Measurements from ENCODE around the gene SPATA18. TPM values are rescaled to one million over a fixed set of nuclear protein-coding genes. Genes with fewer than 3 reads are reported as not detected.

SPATA18 gene
- total and polyA plus RNA-seq, 3 donors from 2014 or later, result 40.5 to 139 (median 127) TPM

DNA sequence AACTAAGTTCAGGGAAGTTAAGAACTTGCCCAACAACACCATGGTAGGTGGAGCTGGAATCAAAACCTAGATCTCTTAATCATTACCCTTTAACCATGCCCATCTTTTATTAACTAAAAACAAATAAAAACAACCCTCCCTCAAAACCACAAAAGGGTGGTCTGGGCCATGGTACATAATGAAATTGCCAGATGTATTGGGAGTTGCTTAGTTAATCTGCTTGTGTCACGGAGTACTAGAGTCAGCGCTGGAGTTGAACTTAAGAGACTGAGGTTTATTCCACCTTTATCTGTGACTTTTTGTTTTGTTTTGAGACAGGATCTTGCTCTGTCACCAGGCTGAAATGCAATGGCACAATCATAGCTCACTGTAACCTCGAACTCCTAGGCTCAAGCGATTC is 44.2 kb upstream of the SPATA18 start:
- intact Hi-C loops (cut with DNase I; ENCODE audit: low total_unique reads), result no loop called here
- Histone ChIP-seq H3K4me3 (no peak overlapping the region), H3K27ac (no peak overlapping the region), H3K9me3 (no peaks in the 10 kb centered on the region), H3K27me3 (no peaks in the 10 kb centered on the region), H3K4me1 (no peaks in the 10 kb centered on the region), H3K36me3 (ENCODE audit: low read depth, missing control alignments) (no peaks in the 10 kb centered on the region)
- DNase-seq, result no peak
- TF ChIP-seq, protein P1, sequence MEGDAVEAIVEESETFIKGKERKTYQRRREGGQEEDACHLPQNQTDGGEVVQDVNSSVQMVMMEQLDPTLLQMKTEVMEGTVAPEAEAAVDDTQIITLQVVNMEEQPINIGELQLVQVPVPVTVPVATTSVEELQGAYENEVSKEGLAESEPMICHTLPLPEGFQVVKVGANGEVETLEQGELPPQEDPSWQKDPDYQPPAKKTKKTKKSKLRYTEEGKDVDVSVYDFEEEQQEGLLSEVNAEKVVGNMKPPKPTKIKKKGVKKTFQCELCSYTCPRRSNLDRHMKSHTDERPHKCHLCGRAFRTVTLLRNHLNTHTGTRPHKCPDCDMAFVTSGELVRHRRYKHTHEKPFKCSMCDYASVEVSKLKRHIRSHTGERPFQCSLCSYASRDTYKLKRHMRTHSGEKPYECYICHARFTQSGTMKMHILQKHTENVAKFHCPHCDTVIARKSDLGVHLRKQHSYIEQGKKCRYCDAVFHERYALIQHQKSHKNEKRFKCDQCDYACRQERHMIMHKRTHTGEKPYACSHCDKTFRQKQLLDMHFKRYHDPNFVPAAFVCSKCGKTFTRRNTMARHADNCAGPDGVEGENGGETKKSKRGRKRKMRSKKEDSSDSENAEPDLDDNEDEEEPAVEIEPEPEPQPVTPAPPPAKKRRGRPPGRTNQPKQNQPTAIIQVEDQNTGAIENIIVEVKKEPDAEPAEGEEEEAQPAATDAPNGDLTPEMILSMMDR (IDR thresholded peaks at IDR 0.05), result no peak
- TF ChIP-seq POLR2A (IDR thresholded peaks at IDR 0.05), result no peak
- 97 to 100% methylated on average over 4 of the region's 4 CpGs for WGBS, 2 donors

DNA sequence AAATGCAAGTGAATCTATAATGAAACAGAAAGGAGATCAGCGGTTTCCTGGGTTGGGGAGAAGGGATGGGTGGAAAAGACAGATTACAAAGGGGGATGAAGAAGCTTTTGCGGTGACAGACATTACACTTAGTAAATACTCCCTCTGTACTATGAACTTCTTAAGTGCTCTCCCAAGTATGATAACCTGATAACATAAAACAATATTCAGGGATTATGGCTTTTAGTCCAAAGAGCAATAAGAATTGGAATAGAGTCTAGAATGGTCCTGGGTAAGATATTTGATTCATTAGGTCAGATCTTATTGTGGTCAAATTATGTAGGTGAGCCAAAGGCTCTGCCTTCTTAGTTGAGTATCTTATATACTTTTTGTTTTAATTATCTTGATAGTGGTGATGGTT is 40.1 kb upstream of the SPATA18 start:
- H3K27me3 ChIP-seq, result no peaks in the 10 kb centered on the region
- H3K4me1 ChIP-seq, result no peaks in the 10 kb centered on the region
- DNase-seq, result no peak
- intact Hi-C loops (cut with DNase I; ENCODE audit: low total_unique reads), result no loop called here
- no peaks in the 10 kb centered on the region for H3K9me3 ChIP-seq
- WGBS, 2 donors, result 88 to 98% methylated on average over 2 of the region's 2 CpGs
- no peak overlapping the region for H3K4me3 ChIP-seq
- no peak overlapping the region for H3K27ac ChIP-seq
- H3K36me3 ChIP-seq (ENCODE audit: low read depth, missing control alignments), result no peaks in the 10 kb centered on the region
- TF ChIP-seq POLR2A (IDR thresholded peaks at IDR 0.05), result no peak
- TF ChIP-seq, protein P1 (IDR thresholded peaks at IDR 0.05), result no peak

DNA sequence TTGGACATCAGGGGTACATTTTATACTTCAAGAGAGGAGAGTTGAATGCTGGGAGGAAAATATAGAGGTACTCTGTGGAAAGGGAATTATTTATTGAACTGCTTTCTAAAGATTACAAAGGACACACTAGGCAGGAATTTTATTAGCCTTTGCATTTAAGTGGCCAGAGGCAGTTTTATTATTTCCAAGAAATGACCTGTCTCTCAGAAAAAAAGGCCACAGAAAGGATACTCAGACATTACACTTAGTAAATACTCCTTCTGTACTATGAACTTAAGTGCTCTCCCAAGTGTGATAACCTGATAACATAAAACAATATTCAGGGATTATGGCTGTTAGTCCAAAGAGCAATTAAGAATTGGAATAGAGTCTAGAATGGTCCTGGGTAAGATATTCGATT is 38.5 kb upstream of the SPATA18 start:
- H3K36me3 ChIP-seq (ENCODE audit: low read depth, missing control alignments), result no peaks in the 10 kb centered on the region
- H3K27ac ChIP-seq, result no peak overlapping the region
- TF ChIP-seq POLR2A (IDR thresholded peaks at IDR 0.05), result no peak
- TF ChIP-seq, protein P1 (IDR thresholded peaks at IDR 0.05), result no peak
- H3K4me3 ChIP-seq, result no peak overlapping the region
- no peaks in the 10 kb centered on the region for H3K27me3 ChIP-seq
- WGBS, 2 donors, result 88 to 89% methylated on average over 1 of the region's 1 CpG
- no peak for DNase-seq
- intact Hi-C loops (cut with DNase I; ENCODE audit: low total_unique reads), result no loop called here
- no peaks in the 10 kb centered on the region for H3K9me3 ChIP-seq
- H3K4me1 ChIP-seq, result no peaks in the 10 kb centered on the region

DNA sequence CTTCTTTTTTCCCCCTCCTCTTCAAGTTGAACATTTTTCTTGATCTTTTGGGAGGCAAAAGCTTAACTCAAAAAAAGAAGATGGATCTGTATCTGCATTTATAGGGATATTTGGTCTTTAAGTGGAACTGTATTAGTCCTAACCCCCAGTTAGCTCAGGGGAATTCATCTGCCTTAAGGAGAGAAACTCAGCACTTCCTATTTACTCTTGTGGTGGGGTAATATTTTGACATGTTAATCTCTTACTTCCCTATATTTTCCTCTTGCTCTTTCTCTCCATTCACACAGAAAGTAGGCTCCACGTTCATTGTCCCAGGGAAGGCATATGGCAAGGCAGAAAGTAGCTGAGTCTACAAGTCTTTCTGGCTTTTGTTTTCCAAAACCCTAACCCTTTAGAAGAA is 36.2 kb upstream of the SPATA18 start:
- no peak overlapping the region for H3K27ac ChIP-seq
- no peaks in the 10 kb centered on the region for H3K36me3 ChIP-seq (ENCODE audit: low read depth, missing control alignments)
- H3K9me3 ChIP-seq, result no peaks in the 10 kb centered on the region
- TF ChIP-seq, protein P1 (IDR thresholded peaks at IDR 0.05), result no peak
- TF ChIP-seq POLR2A (IDR thresholded peaks at IDR 0.05), result no peak
- 71 to 79% methylated on average over 1 of the region's 1 CpG for WGBS, 2 donors
- intact Hi-C loops (cut with DNase I; ENCODE audit: low total_unique reads), result no loop called here
- DNase-seq, result no peak
- no peaks in the 10 kb centered on the region for H3K27me3 ChIP-seq
- H3K4me3 ChIP-seq, result no peak overlapping the region
- H3K4me1 ChIP-seq, result peaks cover 5% of the 10 kb centered on the region

DNA sequence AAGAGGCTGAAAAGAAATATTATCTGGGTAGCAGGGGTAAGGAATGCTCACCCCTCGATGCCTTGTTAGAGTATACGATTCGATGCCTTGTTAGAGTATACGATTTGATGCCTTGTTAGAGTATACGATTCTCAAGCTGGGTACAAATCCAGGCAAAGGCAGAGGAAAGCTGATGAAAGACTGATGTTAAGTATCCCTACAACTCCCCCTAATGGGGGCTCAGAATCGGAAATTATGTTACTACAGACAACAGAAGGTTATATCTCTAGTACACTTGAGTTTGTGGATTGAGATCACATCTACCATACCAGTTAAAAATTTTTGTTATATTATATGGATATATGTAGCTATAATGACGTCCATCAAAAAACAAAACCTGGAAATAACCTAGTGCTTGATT is 35.7 kb upstream of the SPATA18 start:
- intact Hi-C loops (cut with DNase I; ENCODE audit: low total_unique reads), result no loop called here

More for the DNA sequence above, 35.7 kb upstream of the SPATA18 start:
- no peaks in the 10 kb centered on the region for H3K9me3 ChIP-seq
- TF ChIP-seq, protein P1 (IDR thresholded peaks at IDR 0.05), result no peak
- no peak for TF ChIP-seq POLR2A (IDR thresholded peaks at IDR 0.05)
- H3K4me3 ChIP-seq, result no peak overlapping the region
- WGBS, 2 donors, result 86 to 87% methylated on average over 7 of the region's 7 CpGs
- no peaks in the 10 kb centered on the region for H3K27me3 ChIP-seq
- no peak for DNase-seq
- peaks cover 5% of the 10 kb centered on the region for H3K4me1 ChIP-seq
- no peak overlapping the region for H3K27ac ChIP-seq
- no peaks in the 10 kb centered on the region for H3K36me3 ChIP-seq (ENCODE audit: low read depth, missing control alignments)
